Upper lobe of left lung (tissue), 6 donors: ENCODE measurements around the gene ASCC1. TPM values are rescaled to one million over a fixed set of nuclear protein-coding genes. Genes with fewer than 3 reads are reported as not detected.

Experiments used
- ATAC-seq, 2 donors: fragments of 200-7000 bp; cut with Tn5 transposase; one replicate each; pipeline ENCODE4 v1.9.1; 2022; ENCODE audit warnings: mild to moderate bottlenecking in 2 of 2, moderate library complexity in 2 of 2; ENCODE audit not compliant: low FRiP score in 2 of 2
- DNase-seq, 2 donors: peaks; one replicate each; pipeline ENCODE4 v3.0.0-alpha.2; 2019 to 2020
- H3K27ac ChIP-seq, 4 donors: fragments of 200-600 bp; sonication (generic); one replicate each; pipeline ENCODE4 v1.5.1; 2016 to 2019
- H3K27me3 ChIP-seq, 4 donors: fragments of 200-600 bp; sonication (generic); one replicate each; pipeline ENCODE4 v1.5.1; 2017 to 2019
- H3K36me3 ChIP-seq, 4 donors: fragments of 200-600 bp; sonication (generic); one replicate each; pipeline ENCODE4 v1.5.1; 2016 to 2019
- H3K4me1 ChIP-seq, 4 donors: fragments of 200-600 bp; sonication (generic); one replicate each; pipeline ENCODE4 v1.5.1; 2018 to 2019
- H3K4me3 ChIP-seq, 4 donors: fragments of 200-600 bp; sonication (generic); one replicate each; pipeline ENCODE4 v1.5.1; 2017 to 2019; ENCODE audit warnings: mild to moderate bottlenecking in 2 of 4, moderate library complexity in 1 of 4
- H3K9me3 ChIP-seq, 4 donors: fragments of 200-600 bp; sonication (generic); one replicate each; pipeline ENCODE4 v1.5.1; 2018 to 2019
- CTCF ChIP-seq, 6 experiments: fragments of 450-650 bp in 4 of 6; fragments of 200-600 bp in 2 of 6; sonication (generic) in 2 of 6; IDR thresholded peaks; one replicate each; pipeline ENCODE4 v1.5.1; 2016 to 2019; ENCODE audit warnings: antibody characterized with exemption in 6 of 6
- EP300 ChIP-seq, 4 donors: sonication (generic); formaldehyde crosslinking; IDR thresholded peaks; one replicate each; pipeline ENCODE4 v1.5.1; 2017; ENCODE audit warnings: antibody characterized with exemption in 4 of 4, control low read depth in 2 of 4
- POLR2A ChIP-seq, 4 donors: fragments of 450-650 bp; IDR thresholded peaks; one replicate each; pipeline ENCODE4 v1.5.1; 2016 to 2017; ENCODE audit warnings: antibody characterized with exemption in 4 of 4, mild to moderate bottlenecking in 2 of 4
- POLR2AphosphoS5 ChIP-seq, 2 donors: sonication (generic); formaldehyde crosslinking; IDR thresholded peaks; one replicate each; pipeline ENCODE4 v1.5.1; 2017; ENCODE audit warnings: antibody characterized with exemption in 2 of 2
- WGBS, 2 donors: methylation state at CpG; one replicate each; pipeline ENCODE4 v1.1.5; 2017 to 2018; 5-methylcytosine and 5-hydroxymethylcytosine counted together
- total RNA-seq, 6 donors: library from RNA; depleted of rRNA in 4 of 6; stranded (reverse); fragments of >200 nt in 4 of 6; gene quantifications; one replicate each; pipeline versions ENCODE4 v1.1.0 to v1.2.1, GENCODE V29; 2016 to 2021
- donor health status: DM: no; HTN: no; CAD: no; lungs with moderate emphysema.
- donor health status: DM: no; HTN: yes; CAD: no; lungs with severe emphysema.

ASCC1 gene
- total RNA-seq, 6 donors from 2014 or later: 20.4 to 40.7 (median 24.4) TPM

DNA sequence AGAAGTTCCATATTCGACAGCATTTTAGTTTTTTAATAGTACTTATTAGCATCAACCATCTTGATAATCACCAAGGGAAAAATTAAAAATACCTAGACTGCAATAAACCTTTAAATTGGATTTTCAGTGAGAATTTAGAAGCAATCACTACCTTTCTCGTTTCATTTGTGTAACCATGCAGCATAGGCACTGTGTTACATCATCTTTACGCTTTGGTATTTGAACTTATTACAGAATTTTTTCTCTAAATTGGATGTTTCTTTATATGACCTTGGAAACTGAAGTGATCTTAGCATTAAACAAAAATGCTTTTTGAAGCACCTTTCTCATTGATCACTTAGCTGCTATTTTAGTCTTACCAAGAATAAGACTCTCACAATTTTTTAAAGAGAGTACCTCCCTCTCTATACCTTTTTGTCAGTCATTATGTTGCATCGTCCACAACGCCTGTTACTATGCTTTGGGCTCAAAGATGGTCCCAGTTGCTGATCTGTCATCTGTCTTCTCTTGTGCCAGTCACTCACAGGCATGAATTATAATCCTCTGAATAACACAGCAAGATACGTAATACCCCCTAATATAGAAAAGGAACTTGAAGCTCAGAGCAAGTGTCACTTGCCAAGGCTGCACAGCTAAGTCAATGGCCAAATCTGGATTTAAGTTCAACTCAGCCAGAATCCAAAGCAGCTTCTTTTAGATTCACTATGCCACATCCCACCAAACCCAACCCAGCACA lies 19.6 kb upstream of the ASCC1 start:
- TF ChIP-seq POLR2AphosphoS5 (IDR thresholded peaks at IDR 0.05): no peak
- TF ChIP-seq CTCF (IDR thresholded peaks at IDR 0.05): no peak
- TF ChIP-seq EP300 (IDR thresholded peaks at IDR 0.05): no peak
- TF ChIP-seq POLR2A (IDR thresholded peaks at IDR 0.05): no peak
- no peaks in the 10 kb centered on the region for H3K27me3 ChIP-seq
- H3K36me3 ChIP-seq: peaks cover 20 to 68% (median 43%) of the 10 kb centered on the region in 4 donors
- H3K4me3 ChIP-seq: no peak overlapping the region
- peak overlapping the region in 2 of 4 donors; percentile 14 to 19 for H3K27ac ChIP-seq
- 89 to 94% methylated on average over 6 of the region's 6 CpGs for WGBS, 2 donors
- DNase-seq (no peak), ATAC-seq (no peak)
- no peaks in the 10 kb centered on the region for H3K9me3 ChIP-seq
- peaks cover 0 to 8% (median 5%) of the 10 kb centered on the region in 4 donors for H3K4me1 ChIP-seq

- WGBS, 2 donors: 87 to 90% methylated on average over 5 to 6 of the region's 6 CpGs
Observed at GRCh38 chr10:72234560-72235095, 18.6 kb upstream of the ASCC1 start.

GRCh38 chr10:72233621-72234020 lies 17.5 kb upstream of the ASCC1 start:
- Histone ChIP-seq H3K27ac (peak overlapping the region in 1 of 4 donors; percentile 45), H3K27me3 (no peaks in the 10 kb centered on the region), H3K4me3 (no peak overlapping the region), H3K9me3 (no peaks in the 10 kb centered on the region), H3K4me1 (peaks cover 8 to 15% (median 10%) of the 10 kb centered on the region in 4 donors), H3K36me3 (peaks cover 20 to 74% (median 45%) of the 10 kb centered on the region in 4 donors)
- ATAC-seq (no peak), DNase-seq (no peak)
- TF ChIP-seq POLR2AphosphoS5 (IDR thresholded peaks at IDR 0.05) (no peak), CTCF (IDR thresholded peaks at IDR 0.05) (no peak), EP300 (IDR thresholded peaks at IDR 0.05) (no peak), POLR2A (IDR thresholded peaks at IDR 0.05) (no peak)

More at GRCh38 chr10:72234560-72235095, 18.6 kb upstream of the ASCC1 start:
- Histone ChIP-seq H3K9me3 (no peaks in the 10 kb centered on the region), H3K36me3 (peaks cover 20 to 74% (median 45%) of the 10 kb centered on the region in 4 donors), H3K4me1 (peaks cover 2 to 11% (median 7%) of the 10 kb centered on the region in 4 donors), H3K4me3 (no peak overlapping the region), H3K27ac (no peak overlapping the region), H3K27me3 (no peaks in the 10 kb centered on the region)
- ATAC-seq (no peak), DNase-seq (no peak)
- TF ChIP-seq POLR2A (IDR thresholded peaks at IDR 0.05): no peak
- no peak for TF ChIP-seq CTCF (IDR thresholded peaks at IDR 0.05)
- no peak for TF ChIP-seq EP300 (IDR thresholded peaks at IDR 0.05)
- no peak for TF ChIP-seq POLR2AphosphoS5 (IDR thresholded peaks at IDR 0.05)

DNA sequence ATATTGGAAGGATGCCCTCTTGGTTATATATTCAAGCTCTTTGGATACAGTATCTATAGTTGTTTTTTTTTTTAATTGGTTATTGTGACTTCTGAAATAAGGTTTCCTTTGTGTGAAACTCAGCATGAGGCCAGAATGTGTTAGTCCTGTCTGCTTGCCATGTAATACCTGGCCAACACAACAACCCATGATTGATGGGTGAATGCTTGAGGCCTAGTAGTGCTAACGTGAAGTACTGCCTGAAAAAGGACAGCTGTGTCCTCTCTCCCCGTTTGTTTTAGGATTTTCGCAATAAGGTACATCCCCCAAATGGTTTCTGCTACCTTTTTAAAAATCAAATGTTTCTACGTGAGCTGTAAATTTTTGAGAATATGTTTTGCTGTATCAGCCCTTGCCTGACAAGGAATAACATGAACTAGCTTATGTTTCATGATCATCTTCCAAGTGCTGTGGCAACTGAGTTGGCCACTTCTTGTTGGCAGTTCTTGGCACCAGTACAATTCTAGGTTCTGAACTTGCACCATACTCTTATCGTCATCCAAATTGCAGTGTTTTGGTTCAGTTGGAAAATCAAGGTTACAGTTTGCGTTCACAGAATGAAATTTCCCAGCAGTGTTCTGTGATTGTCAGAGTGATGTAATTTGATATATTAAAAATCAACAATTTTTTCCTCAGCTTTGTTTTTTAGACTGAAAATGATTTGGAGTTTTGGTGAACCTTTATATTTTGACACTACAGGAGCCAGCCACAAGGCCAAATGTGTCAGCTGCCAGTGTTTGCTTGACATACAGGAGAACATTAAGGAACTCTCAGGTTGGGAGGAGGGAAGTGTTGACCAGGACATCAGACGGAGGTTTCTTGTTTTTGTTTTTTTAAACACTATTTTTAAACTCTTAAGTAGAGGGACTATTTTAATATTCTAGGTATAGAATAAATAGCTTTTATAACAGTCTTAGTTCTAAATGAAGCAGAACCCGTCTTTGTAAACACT lies 13.5 kb upstream of the ASCC1 start:
- 53 to 61% methylated on average over 8 of the region's 8 CpGs for WGBS, 2 donors
- TF ChIP-seq EP300 (IDR thresholded peaks at IDR 0.05): no peak
- TF ChIP-seq POLR2AphosphoS5 (IDR thresholded peaks at IDR 0.05): peak in 1 of 2 donors; percentile 50
- no peak for TF ChIP-seq CTCF (IDR thresholded peaks at IDR 0.05)
- no peak for TF ChIP-seq POLR2A (IDR thresholded peaks at IDR 0.05)
- Histone ChIP-seq H3K27me3 (no peaks in the 10 kb centered on the region), H3K4me3 (no peak overlapping the region), H3K27ac (peak overlapping the region; percentile 14 to 71 (median 67)), H3K9me3 (no peaks in the 10 kb centered on the region), H3K36me3 (peaks cover 19 to 62% (median 32%) of the 10 kb centered on the region in 4 donors), H3K4me1 (peaks cover 9 to 22% (median 17%) of the 10 kb centered on the region in 4 donors)
- ATAC-seq: peak in 1 of 2 donors; percentile 24
- no peak for DNase-seq
